Left forelimb (tissue), 1 donor: Measurements from ENCODE around the gene CETN3.

Experiments
- DNase-seq: peaks from one replicate; pipeline ENCODE4 v3.0.0-alpha.2; 2018; ENCODE audit warnings: low spot score

The CETN3 gene

DNA sequence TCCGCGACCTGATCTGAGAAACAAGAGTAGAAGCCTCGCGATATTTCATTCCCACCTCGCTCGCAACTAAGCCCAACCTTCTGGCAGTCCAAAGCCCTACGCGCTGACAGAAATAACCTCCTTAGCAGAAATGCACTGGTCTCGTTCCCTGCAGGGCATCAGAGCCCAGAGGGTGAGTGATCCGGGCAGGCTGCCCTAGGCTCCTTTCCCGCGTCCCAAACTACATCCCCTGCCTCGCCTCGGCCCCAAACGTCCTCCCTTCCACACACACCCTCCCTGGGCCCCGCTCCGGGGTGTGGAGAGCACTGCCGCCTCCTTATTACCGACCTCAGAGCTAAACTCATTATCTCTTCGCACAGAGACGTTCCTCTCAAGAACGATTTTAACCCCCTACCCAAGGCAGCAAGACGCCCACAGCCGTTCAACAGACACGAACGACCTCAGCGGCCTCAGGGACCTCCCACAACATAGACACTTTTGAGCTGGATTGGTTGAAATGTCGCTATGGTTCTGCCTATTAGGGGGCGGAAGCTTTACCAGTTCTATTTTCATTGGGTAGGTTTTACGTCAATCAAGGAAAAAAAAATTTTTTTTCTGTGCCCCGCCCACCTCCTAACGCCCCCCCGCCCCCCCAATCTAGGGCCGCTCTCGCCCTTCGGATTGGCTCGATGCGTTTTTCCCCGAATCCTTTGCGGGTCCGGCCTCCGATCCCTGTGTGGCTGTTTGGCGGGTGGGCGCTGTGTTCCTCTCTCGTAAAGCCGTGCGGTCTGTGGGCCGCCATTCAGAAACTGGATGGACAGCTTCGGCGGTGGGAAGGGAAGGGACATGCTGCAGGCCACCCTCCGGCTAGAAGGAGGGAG is at the start of gene CETN3:
Gene CETN3 (minus strand): TSS at position 439 of the 860 bp plus-strand sequence. CDS start 95 bp downstream, at position 344.
- peak; percentile 95 for DNase-seq

DNA sequence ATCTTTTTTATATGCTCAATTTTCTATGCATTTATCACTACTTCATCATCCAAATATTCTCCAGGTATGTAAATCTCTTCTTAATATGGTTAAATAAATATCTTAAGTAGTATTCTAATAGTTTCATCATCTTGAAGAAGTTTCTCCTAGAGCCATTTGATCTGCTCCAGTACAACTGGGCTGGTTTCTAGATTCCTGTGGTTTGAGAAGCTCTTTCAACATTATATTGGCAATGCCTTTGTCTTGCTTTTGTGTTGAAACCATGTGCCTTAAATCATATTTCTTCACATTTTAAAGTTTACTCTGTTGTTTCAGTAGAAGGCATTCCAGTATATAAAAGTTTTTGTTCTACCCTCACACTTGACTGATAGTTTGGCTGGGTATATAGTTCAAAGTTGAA is 37.4 kb upstream of the CETN3 start:
- no peak for DNase-seq

DNA sequence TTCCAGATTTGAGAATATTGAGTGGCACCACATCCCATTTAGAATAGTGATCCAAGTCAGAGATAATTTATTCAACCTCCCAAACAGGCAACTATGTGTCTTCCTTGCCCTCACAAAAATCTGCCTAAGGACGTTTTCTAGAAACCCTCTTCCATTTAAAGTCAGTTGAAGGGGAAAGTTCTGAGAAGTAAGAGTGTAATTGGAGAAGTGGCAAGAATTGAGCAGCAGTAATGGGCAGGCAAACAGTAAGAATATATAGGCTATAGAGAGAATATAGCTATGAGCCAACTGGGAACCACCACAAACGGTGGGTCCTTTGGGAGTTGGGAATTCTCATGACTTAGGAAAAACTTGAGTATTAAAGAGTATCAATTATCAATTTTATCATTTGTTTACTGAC is 31.1 kb upstream of the CETN3 start:
- no peak for DNase-seq

DNA sequence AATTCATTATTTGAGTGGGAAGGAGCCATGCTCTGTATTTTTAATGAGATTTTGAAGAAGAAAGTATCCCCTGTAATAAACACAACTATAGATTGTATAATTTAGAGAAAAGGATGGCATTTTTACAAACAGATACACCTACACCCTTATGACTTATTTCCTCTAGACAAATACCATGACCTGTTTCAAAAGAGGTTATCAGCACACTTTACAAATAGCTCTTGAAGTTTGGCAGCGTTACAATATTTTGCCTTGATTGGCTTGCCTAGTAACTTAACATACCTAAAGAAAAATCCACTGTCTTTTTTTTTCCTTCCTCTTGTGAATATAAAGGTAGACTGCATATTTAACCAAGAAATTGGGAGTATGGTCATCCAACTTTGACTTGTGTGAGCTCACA is 28.5 kb upstream of the CETN3 start:
- DNase-seq: no peak

DNA sequence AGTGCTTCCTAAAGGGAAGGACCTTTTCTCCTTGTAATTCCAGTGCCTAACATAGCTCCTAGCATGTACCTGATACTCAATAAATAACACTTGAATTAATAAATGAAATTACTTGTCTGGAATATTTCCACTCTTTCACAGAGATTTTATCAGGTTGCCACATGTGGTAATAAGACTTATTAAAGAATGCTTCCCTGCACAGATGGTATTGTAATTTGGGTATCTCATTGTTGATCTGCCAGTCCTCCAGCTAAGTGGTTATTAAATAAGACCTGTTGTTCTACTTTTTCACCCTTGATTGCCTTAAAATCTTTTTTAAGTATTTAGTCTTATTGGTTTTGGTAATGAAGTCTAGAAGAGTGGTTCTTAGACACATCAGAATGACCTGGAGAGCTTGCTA is 28.1 kb upstream of the CETN3 start:
- DNase-seq: no peak

DNA sequence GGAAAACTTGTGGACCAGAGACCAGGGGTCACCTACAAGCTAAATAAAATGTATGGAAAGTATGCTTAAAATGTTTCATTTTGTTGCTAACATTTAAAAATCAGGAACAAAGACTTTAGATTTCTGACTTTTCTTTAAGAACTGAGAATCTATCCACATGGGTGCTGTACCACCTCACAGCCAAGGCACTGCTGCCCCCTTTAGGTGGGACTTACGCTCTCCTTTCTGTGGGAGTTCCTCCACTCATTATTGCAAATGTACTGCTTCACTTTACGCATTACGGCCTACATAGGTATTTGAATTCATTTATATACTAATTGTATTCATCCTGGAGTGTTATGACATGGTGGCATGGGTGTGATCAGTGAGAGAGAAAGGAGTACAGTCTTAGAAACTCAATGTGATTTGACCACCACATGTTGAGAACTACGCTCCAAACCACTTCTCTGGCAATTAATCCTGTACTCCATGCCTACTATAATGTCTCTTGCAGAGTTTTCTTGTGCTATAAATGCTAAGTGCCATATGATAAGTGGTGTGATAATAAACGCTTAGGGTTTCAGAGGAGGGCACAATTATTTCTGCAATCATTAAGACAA is 24.7 kb upstream of the CETN3 start:
- DNase-seq: no peak

DNA sequence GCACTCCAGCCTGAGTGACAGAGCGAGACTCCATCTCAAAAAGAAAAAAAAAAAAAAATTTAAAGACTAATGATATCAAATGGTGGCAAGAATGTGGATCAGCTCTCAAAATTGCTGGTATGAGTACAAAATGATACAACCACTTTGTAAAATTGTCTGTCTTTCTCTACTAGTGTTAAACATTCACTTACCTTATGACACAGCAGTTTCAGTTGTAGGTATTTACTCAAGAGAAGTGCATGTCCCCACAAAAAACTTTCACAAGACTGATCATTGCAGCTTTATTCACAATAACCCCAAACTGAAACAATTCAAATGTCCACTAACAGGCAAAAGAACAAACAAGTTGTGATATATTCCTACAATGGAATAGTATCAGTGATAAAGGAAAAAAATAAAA is 14.7 kb upstream of the CETN3 start:
- no peak for DNase-seq

DNA sequence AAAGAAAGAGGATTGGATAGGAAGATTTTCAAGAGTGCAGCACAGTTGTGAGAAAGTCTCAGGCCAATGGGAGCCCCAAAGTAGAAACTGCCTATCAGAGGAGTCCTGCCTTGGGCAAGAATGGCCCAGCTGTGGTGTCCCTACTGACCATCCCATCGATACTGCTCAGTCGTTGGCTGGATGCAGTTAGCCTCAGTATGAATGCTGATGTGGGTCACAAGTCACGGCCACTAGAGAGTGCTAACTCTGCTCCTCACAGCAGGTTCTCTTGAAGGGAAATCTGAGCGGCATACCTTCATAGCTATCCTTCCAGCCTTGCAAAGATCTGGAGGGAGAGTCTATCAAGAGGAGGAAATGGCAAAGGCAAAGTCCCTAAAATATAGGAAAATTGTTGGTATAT is 11.6 kb upstream of the CETN3 start:
- DNase-seq: no peak

DNA sequence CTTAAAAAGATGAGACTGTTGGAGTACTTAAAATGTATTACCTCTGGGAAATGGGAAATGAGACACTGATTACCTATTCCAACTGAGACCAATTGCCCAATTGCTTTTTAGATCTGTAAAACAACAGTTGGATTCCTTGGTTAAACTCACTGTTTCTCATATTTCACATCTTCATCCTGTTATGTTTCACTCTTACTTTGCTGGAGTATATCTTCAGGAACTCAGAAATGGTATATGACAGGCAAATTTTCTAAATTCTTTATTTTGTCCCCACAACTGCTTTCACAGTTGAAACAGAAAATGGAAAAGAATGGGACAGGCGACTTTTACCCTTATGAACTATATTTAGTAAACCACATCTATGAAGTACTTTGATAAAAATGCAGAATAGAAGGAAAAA is 8.7 kb upstream of the CETN3 start:
- DNase-seq: no peak

DNA sequence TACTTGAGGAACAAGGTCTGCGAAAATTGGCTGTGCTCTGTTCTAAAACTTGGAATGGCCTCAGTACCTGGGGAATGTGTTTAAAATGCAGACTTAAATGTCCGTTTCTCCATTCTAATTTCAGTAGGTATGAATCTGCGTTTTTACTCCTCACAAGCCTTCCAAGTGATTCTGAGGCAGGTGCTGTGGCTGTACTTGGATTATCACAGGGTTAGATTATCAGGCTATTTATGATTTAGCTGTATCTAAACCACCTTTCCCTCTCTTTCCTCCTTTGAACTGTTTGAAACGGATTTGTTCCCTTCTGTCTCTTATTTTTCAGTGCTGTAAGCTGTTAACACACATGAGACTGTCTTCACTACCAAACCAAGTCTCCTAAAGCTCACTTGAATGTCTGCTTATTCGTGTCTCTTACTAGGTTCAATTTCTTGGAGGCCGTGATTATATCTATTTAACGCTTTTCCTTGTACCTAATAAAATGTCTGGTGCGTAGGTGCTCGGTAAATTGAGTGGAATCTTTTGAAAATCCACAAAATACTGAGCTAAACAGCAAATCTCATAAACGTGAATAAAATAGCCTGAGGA is 714 bp upstream of the CETN3 start:
- DNase-seq: no peak

DNA sequence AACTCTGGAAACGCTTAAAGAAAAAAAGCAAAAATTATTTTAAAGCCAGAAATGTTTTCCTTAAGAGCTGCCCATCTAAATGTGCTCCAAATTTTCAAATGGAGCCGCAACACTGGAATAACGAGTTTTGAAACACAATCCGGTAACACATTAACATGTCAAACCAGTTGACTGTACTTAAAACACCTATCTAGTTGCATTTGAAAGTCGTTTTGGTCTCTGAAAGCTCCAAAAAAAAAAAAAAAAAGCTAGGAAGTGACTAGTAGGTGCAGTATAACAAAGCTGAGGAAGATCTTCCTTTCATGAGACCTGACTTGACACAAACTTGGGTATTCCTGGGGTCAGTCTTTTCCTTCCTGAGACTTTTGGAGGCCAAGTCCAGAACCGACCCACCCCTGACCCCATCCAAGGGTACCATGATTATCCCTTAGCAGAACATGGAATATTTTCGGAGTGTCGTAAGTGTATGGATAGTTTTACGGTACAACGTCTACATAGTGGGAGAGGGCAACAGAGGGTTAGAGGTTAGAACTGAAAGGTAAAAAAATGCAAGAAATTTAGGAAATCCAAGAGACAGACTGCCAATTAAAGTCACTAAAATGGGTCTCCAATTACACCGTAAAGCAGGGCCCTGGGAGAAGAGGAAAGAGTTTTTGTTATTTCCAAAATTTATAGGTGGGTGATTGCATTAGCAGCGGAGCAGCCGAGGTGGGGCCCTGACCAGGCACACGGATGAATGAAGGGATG is 812 bp downstream of the CETN3 start:
- DNase-seq: no peak

DNA sequence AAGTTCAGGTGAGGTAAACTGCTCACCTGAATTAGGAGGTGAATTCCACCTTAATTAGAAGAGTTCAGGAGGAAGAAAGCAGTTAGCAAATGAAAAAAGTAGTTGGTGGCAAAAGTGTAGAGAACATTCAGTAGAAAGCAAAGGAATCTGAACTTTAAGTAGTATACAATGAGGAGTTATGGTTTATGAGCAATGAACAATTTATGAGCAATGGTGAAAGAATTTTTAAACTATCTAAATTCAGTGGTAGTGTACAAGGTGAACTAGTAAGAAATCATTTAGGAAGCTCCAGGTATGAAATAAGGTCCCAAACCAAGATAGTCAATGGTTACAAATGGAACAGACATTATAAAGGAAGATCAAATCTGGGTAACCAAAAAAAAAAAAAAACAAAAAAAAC is 3.1 kb downstream of the CETN3 start:
- no peak for DNase-seq

DNA sequence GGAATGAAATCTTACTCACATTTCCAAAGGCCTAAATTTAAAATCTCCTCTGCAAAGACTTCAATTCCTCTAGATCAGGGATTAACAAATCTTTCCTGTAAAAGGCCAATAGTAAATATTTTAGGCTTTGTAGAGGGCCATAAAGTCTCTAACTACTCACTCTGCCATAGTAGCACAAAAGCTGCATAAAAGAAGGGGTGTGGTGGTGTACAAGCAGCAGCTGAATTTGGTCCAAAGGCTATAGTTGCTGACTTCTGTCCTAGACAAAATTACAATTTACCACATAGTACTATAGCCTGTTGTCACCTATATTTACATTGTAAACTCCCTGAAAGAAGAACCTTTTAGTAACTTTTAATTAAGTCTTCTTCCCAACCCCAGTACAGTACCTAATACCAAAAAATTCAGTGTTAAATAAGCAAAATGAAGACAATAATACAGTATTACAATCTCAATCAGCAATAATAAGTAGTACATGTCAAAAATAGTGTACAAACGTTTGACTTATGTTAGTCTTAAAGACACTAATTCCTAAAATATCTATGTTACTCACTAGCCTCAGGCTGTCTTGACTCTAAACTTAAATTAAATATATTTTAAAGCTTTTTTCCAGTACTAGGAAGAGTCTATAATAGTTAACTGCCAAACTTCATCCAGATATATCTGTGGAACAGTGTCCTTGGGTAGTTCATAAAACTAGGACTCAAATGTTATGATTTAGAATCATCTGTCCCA is 6.9 kb downstream of the CETN3 start:
- DNase-seq: no peak

DNA sequence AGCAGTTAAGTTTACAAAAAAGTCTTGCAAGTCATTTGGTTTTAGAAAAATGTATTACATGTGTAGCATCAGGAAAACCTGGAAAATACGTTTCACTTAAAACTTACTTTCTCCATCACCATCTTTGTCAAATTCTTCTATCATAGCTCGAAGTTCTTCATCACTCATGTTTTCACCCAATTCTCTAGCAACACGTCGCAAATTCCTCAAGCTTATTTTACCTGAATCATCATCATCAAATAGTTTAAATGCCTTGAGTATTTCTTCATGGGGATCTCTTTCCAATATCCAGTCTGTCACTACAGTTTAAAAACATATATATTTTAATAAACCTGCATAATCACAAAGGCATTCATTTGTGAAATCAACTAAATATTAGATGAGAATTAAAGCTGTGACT is 10.3 kb downstream of the CETN3 start:
- no peak for DNase-seq

DNA sequence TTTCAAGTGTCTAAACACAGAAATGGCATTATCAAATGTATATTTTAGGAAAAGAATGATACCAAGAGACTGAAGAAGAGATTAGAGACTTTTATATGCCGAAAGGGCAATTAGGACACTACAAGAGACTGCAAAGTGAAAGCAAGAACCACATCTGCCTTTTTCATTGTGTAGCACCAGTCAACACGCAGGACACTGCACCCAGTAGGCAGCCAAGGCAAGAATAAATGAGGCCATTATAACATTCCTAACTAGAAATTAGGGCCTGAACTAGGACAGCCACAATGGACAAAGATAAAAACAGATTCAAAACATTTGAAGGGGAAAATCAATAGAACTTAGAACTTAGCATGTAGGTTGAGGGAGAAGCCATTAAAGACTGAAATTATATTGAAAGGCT is 10.8 kb downstream of the CETN3 start:
- no peak for DNase-seq

DNA sequence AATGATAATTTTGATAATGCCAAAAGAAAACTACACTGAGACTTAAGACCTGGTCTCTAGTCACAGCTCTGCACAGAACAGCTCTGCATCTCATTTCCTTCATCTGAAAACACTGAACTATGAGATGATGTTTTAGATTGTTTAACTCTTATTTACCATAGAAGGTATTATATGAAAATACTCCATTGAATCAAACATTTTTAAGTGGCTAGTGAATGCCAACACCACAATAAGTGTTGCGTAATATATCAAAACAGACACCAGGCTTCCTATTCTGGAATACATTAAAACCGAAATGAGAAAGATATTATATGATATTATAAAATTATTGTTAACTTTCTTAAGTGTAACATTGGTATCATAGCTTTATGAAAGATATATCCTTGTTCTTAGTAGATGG is 14.6 kb downstream of the CETN3 start:
- no peak for DNase-seq

DNA sequence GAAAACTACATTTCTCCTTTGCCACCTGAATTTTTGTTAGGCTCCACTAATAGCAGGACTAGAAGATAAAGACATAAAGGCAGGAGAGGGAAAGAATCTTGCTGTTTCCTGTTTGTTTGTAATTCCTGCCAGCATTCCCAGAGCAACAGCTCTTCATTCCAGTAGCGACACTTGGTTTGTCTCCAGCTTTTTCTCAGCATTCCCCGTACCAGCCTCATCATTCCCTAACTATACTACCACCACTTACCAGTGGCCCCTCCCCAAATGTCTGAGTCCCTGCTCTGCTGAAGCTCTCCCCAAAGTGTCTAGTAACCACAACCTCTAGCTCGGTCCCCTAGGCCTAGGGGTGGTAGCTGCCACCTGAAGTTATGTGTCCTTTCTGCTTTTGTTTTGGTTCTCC is 18.6 kb downstream of the CETN3 start:
- no peak for DNase-seq

DNA sequence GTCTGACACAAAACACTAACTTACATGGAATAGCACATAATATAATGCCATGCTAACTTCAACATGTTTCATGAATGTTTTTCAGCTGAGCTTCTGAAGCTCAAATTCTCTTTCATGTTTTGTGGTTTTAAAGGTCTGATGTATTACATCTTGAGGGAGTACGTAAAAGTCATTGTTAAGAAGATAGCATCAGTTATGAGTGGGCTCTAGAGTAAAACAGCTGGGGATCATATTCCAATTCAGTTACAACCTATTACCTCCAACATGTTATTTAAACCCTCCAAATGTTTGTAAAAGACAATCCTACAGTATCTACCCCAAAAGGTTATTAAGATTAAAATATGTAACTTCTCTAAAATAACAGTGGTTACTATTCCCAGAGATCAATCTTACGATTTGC is 19.2 kb downstream of the CETN3 start:
- no peak for DNase-seq

DNA sequence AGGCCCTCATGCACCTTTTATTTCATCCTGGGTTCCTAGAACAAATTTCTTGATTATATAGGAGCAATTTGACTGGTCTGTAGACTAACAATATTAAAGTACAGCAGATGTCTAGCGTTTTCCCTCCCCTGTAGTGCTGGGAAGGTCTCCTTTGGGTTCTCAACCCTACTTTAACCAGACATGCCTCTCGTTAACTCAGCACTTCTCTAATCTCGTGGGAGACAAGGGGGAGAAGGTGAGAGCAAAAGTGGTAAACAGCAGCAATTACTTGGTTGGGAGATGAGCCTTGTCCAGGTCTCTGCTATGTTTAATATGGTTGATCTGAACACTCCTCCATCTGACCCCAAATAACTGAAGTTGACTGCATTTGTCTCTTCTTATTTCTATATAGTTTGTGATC is 22.0 kb downstream of the CETN3 start:
- DNase-seq: no peak

DNA sequence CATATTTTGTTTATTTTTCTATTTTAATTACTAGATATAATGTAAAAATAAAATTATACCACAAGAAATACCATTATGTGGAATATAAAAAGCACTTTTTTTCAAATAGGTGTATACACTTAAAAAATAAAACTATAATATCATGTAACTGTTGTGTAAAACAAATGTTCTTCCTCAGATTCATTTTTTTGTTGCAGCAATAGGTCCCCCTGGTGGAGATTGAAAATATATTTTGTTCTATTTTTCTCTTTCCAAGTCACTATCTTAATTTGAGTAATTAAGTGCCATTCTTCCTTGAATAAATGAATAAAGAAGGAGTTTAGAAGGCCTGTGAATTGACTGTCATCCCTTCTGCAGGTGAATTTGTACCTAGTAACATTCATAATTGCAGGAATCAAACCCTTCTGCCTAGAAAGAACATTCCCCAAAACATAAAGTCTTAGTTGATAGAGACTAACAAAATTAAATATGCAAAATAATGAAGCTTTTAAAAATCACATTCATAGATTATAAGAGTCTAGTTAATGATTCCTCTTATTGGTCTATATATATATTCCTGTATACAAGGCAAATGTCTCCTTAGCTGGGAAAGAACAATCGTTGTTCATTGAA is 23.4 kb downstream of the CETN3 start:
- no peak for DNase-seq

DNA sequence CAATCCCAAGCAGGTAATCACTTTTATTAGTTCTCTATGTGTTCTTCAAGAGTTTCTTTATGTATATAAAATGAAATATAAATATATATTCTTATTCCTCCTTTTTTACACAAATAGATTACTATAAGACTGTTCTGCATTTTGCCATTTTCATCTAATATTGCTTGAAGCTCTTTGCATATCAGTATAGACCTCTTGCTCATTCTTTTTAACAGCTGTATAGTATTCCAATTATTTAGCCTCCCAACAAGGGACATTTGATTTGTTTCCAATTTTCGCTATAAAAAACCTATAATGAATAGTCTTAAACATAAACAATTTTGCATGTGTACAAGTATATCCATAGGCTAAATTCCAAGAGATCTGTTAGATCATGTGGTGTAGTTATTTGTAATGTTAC is 25.2 kb downstream of the CETN3 start:
- DNase-seq: no peak

DNA sequence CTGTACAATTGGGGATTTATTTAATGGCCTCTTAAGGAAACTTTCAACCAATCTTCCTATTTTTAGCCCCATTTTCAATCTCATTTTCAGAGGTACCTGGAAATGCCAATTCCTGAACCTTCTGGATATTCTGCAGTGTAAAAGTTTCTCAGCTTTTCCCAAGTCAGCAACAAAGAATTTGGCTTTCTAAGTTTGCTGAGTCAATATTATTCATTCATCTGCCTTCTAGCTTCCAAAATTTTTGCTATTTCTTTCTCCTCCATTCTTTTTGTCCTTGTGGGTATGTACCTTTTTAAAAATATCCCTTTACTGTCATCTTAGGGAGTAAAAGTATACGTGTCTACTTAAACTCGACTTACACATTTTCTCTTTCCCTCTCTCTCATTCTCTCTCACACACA is 25.7 kb downstream of the CETN3 start:
- DNase-seq: no peak
